HUES6 (cell line): ENCODE data around the gene ANK2.

Experiments
- H3K27ac ChIP-seq: 2 replicates; pipeline ENCODE4 v1.7.0; 2013; ENCODE audit warnings: low read depth, mild to moderate bottlenecking, low read length, inconsistent platforms
- H3K27me3 ChIP-seq: 2 replicates; pipeline ENCODE4 v1.6.1; 2013; ENCODE audit warnings: low read length; ENCODE audit not compliant: control insufficient read depth, insufficient read depth
- H3K36me3 ChIP-seq: 2 replicates; pipeline ENCODE4 v1.6.1; 2013; ENCODE audit warnings: low read length; ENCODE audit not compliant: control insufficient read depth, insufficient read depth
- H3K4me1 ChIP-seq: 2 replicates; pipeline ENCODE4 v1.6.1; 2013; ENCODE audit warnings: low read length; ENCODE audit not compliant: control insufficient read depth, insufficient read depth
- H3K4me3 ChIP-seq: 2 replicates; pipeline ENCODE4 v1.5.1; 2013; ENCODE audit warnings: low read depth, low read length
- H3K9ac ChIP-seq: one replicate; pipeline ENCODE4 v1.6.1; 2013; ENCODE audit warnings: mild to moderate bottlenecking, low read length
- H3K9me3 ChIP-seq: 2 replicates; pipeline ENCODE4 v1.6.1; 2013; ENCODE audit warnings: low read depth, low read length; ENCODE audit not compliant: control insufficient read depth, insufficient read depth

Gene ANK2

GRCh38 chr4:113332701-113333100 is 283.2 kb downstream of the ANK2 start:
- H3K27ac ChIP-seq = no peak overlapping the region
- no peaks in the 10 kb centered on the region for H3K27me3 ChIP-seq
- H3K4me1 ChIP-seq = no peaks in the 10 kb centered on the region; the same call in 1 of the 2 replicates
- no peak overlapping the region for H3K9ac ChIP-seq
- H3K36me3 ChIP-seq = peaks cover 16% of the 10 kb centered on the region
- H3K9me3 ChIP-seq = no peaks in the 10 kb centered on the region
- no peak overlapping the region for H3K4me3 ChIP-seq

GRCh38 chr4:113335746-113336145 is 286.3 kb downstream of the ANK2 start:
- no peaks in the 10 kb centered on the region; the same call in 1 of the 2 replicates for H3K4me1 ChIP-seq
- H3K4me3 ChIP-seq = no peak overlapping the region

GRCh38 chr4:113336556-113336955 is 287.1 kb downstream of the ANK2 start:
- Histone ChIP-seq H3K27me3 (no peaks in the 10 kb centered on the region), H3K27ac (no peak overlapping the region), H3K9ac (no peak overlapping the region), H3K4me3 (no peak overlapping the region), H3K36me3 (peaks cover 16% of the 10 kb centered on the region), H3K4me1 (no peaks in the 10 kb centered on the region; the same call in 1 of the 2 replicates), H3K9me3 (no peaks in the 10 kb centered on the region)

More at GRCh38 chr4:113335746-113336145, 286.3 kb downstream of the ANK2 start:
- Histone ChIP-seq H3K9ac (no peak overlapping the region), H3K9me3 (no peaks in the 10 kb centered on the region), H3K27me3 (no peaks in the 10 kb centered on the region), H3K36me3 (peaks cover 17% of the 10 kb centered on the region), H3K27ac (no peak overlapping the region)

- Histone ChIP-seq H3K9me3 (no peaks in the 10 kb centered on the region), H3K4me1 (no peaks in the 10 kb centered on the region), H3K36me3 (peaks cover 39% of the 10 kb centered on the region), H3K27me3 (no peaks in the 10 kb centered on the region), H3K4me3 (no peak overlapping the region), H3K9ac (no peak overlapping the region), H3K27ac (no peak overlapping the region)
These were observed 290.0 kb downstream of the ANK2 start for GRCh38 chr4:113339430-113339813.

GRCh38 chr4:113344100-113344499 is 294.6 kb downstream of the ANK2 start:
- no peak overlapping the region for H3K9ac ChIP-seq
- peaks cover 41% of the 10 kb centered on the region for H3K36me3 ChIP-seq
- H3K9me3 ChIP-seq = no peaks in the 10 kb centered on the region
- no peak overlapping the region for H3K27ac ChIP-seq
- no peaks in the 10 kb centered on the region for H3K27me3 ChIP-seq
- no peak overlapping the region for H3K4me3 ChIP-seq
- no peaks in the 10 kb centered on the region for H3K4me1 ChIP-seq

GRCh38 chr4:113347245-113347644 is 297.8 kb downstream of the ANK2 start:
- Histone ChIP-seq H3K36me3 (peaks cover 33% of the 10 kb centered on the region), H3K27ac (no peak overlapping the region), H3K4me1 (no peaks in the 10 kb centered on the region), H3K9me3 (no peaks in the 10 kb centered on the region), H3K27me3 (no peaks in the 10 kb centered on the region), H3K4me3 (no peak overlapping the region), H3K9ac (no peak overlapping the region)

- Histone ChIP-seq H3K9me3 (no peaks in the 10 kb centered on the region), H3K9ac (no peak overlapping the region), H3K27me3 (no peaks in the 10 kb centered on the region), H3K4me1 (peaks cover 2% of the 10 kb centered on the region; the same call in 1 of the 2 replicates), H3K27ac (no peak overlapping the region), H3K4me3 (no peak overlapping the region), H3K36me3 (peaks cover 27% of the 10 kb centered on the region)
These were observed 300.0 kb downstream of the ANK2 start for GRCh38 chr4:113349430-113349829.

GRCh38 chr4:113350576-113350975 is 301.1 kb downstream of the ANK2 start:
- Histone ChIP-seq H3K9ac (no peak overlapping the region), H3K27ac (no peak overlapping the region), H3K9me3 (no peaks in the 10 kb centered on the region), H3K4me1 (peaks cover 2% of the 10 kb centered on the region; the same call in 1 of the 2 replicates), H3K36me3 (peaks cover 22% of the 10 kb centered on the region; the same call in 1 of the 2 replicates), H3K4me3 (no peak overlapping the region), H3K27me3 (no peaks in the 10 kb centered on the region)

- Histone ChIP-seq H3K27me3 (no peaks in the 10 kb centered on the region), H3K9me3 (no peaks in the 10 kb centered on the region), H3K36me3 (peaks cover 19% of the 10 kb centered on the region; the same call in 1 of the 2 replicates), H3K4me1 (peaks cover 2% of the 10 kb centered on the region; the same call in 1 of the 2 replicates), H3K27ac (no peak overlapping the region), H3K4me3 (no peak overlapping the region), H3K9ac (no peak overlapping the region)
These were observed 306.3 kb downstream of the ANK2 start for GRCh38 chr4:113355550-113356371.

GRCh38 chr4:113356453-113356852 is 307.0 kb downstream of the ANK2 start:
- Histone ChIP-seq H3K27me3 (no peaks in the 10 kb centered on the region), H3K4me3 (no peak overlapping the region), H3K9me3 (no peaks in the 10 kb centered on the region), H3K4me1 (peaks cover 2% of the 10 kb centered on the region; the same call in 1 of the 2 replicates), H3K36me3 (peaks cover 19% of the 10 kb centered on the region; the same call in 1 of the 2 replicates), H3K27ac (no peak overlapping the region), H3K9ac (no peak overlapping the region)

GRCh38 chr4:113358784-113359183 is 309.3 kb downstream of the ANK2 start:
- H3K9ac ChIP-seq = no peak overlapping the region

More at GRCh38 chr4:113358784-113359183, 309.3 kb downstream of the ANK2 start:
- peaks cover 21% of the 10 kb centered on the region for H3K36me3 ChIP-seq
- no peaks in the 10 kb centered on the region for H3K27me3 ChIP-seq
- no peak overlapping the region for H3K4me3 ChIP-seq
- no peaks in the 10 kb centered on the region for H3K4me1 ChIP-seq
- no peaks in the 10 kb centered on the region for H3K9me3 ChIP-seq
- no peak overlapping the region for H3K27ac ChIP-seq
